Lung (tissue), 12 donors: Measurements from ENCODE around the gene RGP1. TPM values are rescaled to one million over a fixed set of nuclear protein-coding genes. Genes with fewer than 3 reads are reported as not detected.

Experiments
- ATAC-seq: fragments of 200-7000 bp; cut with Tn5 transposase; one replicate; pipeline ENCODE4 v1.9.1; 2020; ENCODE audit warnings: moderate number of reproducible peaks; ENCODE audit not compliant: insufficient read depth, low FRiP score
- DNase-seq, 3 donors: peaks; one replicate each; pipeline ENCODE4 v3.0.0-alpha.2; 2013 to 2017
- H3K27ac ChIP-seq, 2 donors: one replicate each; pipeline ENCODE4 v1.5.1; 2013; ENCODE audit warnings: mild to moderate bottlenecking in 2 of 2, moderate library complexity in 2 of 2, control low read depth in 1 of 2, inconsistent platforms in 1 of 2, low read depth in 1 of 2, low read length in 1 of 2
- H3K27me3 ChIP-seq, 3 donors: one replicate each; pipeline ENCODE4 v1.5.1; 2013; ENCODE audit warnings: low read length in 2 of 3; ENCODE audit not compliant: control insufficient read depth in 3 of 3, insufficient read depth in 3 of 3
- H3K36me3 ChIP-seq, 4 donors: one replicate each; pipeline ENCODE4 v1.5.1; 2013; ENCODE audit warnings: low read length in 4 of 4, mild to moderate bottlenecking in 1 of 4, moderate library complexity in 1 of 4; ENCODE audit not compliant: control insufficient read depth in 4 of 4, insufficient read depth in 4 of 4
- H3K4me1 ChIP-seq, 5 donors: one replicate each; pipeline ENCODE4 v1.5.1; 2013; ENCODE audit warnings: low read length in 5 of 5, mild to moderate bottlenecking in 2 of 5, moderate library complexity in 1 of 5; ENCODE audit not compliant: control insufficient read depth in 5 of 5, insufficient read depth in 5 of 5
- H3K4me3 ChIP-seq: one replicate; pipeline ENCODE4 v1.5.1; 2013; ENCODE audit warnings: mild to moderate bottlenecking, control low read depth, moderate library complexity
- H3K9ac ChIP-seq, 2 donors: one replicate each; pipeline ENCODE4 v1.5.1; 2013; ENCODE audit warnings: low read length in 2 of 2, control low read depth in 1 of 2; ENCODE audit not compliant: insufficient read depth in 1 of 2
- H3K9me3 ChIP-seq, 4 donors: one replicate each; pipeline ENCODE4 v1.5.1; 2013; ENCODE audit warnings: low read length in 3 of 4, mild to moderate bottlenecking in 1 of 4, moderate library complexity in 1 of 4; ENCODE audit not compliant: control insufficient read depth in 4 of 4, insufficient read depth in 3 of 4
- CTCF ChIP-seq: IDR thresholded peaks from 2 replicates; pipeline ENCODE4 v1.5.1; 2012; ENCODE audit warnings: mild to moderate bottlenecking; ENCODE audit errors: control extremely low read depth, extremely low read depth
- WGBS, 2 donors: extraction: QIAGEN DNeasy Blood & Tissue Kit; methylation state at CpG; one replicate each; pipeline ENCODE4 v1.1.7; 2013; 5-methylcytosine and 5-hydroxymethylcytosine counted together
- polyA plus RNA-seq, 2 donors: library from polyadenylated mRNA; stranded (reverse); fragments of 200-250 nt; gene quantifications; one replicate each; pipeline ENCODE4 v1.2.1, GENCODE V29; 2013
- total RNA-seq, 2 donors: library from RNA; depleted of rRNA in 1 of 2; stranded (reverse); fragments of >200 nt in 1 of 2; gene quantifications; one replicate each; pipeline ENCODE4 v1.2.1, GENCODE V29; 2014 to 2021
- donor health status: control.
- donor health status: control.
- donor health status: Bipolar disorder and iron deficiency.
- donor health status: healthy.
- donor health status: DM: yes; HTN: yes; CAD: no.

The RGP1 gene
- total and polyA plus RNA-seq, 4 donors = 11.7 to 33.2 (median 12.9) TPM

- H3K4me1 ChIP-seq = peaks cover 0 to 34% (median 14%) of the 10 kb centered on the region in 5 donors
- no peaks in the 10 kb centered on the region for H3K27me3 ChIP-seq
- no peaks in the 10 kb centered on the region for H3K36me3 ChIP-seq
- WGBS, 2 donors = 93 to 96% methylated on average over 14 of the region's 14 CpGs
- no peak for ATAC-seq
- H3K27ac ChIP-seq = no peak overlapping the region
- no peak for TF ChIP-seq CTCF
- H3K9me3 ChIP-seq = no peaks in the 10 kb centered on the region
- no peak for DNase-seq
- H3K9ac ChIP-seq = peak overlapping the region in 1 of 2 donors; percentile 71
- no peak overlapping the region for H3K4me3 ChIP-seq
Observed at GRCh38 chr9:35792826-35793225, 43.7 kb downstream of the RGP1 start.

GRCh38 chr9:35793461-35793860 is 44.4 kb downstream of the RGP1 start:
- Histone ChIP-seq H3K9ac (peak overlapping the region in 1 of 2 donors; percentile 71), H3K9me3 (no peaks in the 10 kb centered on the region), H3K27me3 (no peaks in the 10 kb centered on the region), H3K4me3 (no peak overlapping the region), H3K27ac (peak overlapping the region in 1 of 2 donors; percentile 32), H3K4me1 (peaks cover 0 to 34% (median 14%) of the 10 kb centered on the region in 5 donors), H3K36me3 (no peaks in the 10 kb centered on the region)
- ATAC-seq (no peak), DNase-seq (no peak)
- TF ChIP-seq CTCF = no peak
- WGBS, 2 donors = 63 to 87% methylated on average over 2 of the region's 2 CpGs

- Histone ChIP-seq H3K9me3 (no peaks in the 10 kb centered on the region), H3K9ac (no peak overlapping the region), H3K4me3 (no peak overlapping the region), H3K27me3 (no peaks in the 10 kb centered on the region), H3K4me1 (peaks cover 0 to 29% (median 11%) of the 10 kb centered on the region in 5 donors), H3K27ac (no peak overlapping the region), H3K36me3 (peaks cover 0 to 17% (median 10%) of the 10 kb centered on the region in 4 donors)
- ATAC-seq (no peak), DNase-seq (no peak)
- TF ChIP-seq CTCF = no peak
Observed at GRCh38 chr9:35795695-35796094, 46.6 kb downstream of the RGP1 start.
